ENCODE data around the gene SAPCD2. TPM values are rescaled to one million over a fixed set of nuclear protein-coding genes. Genes with fewer than 3 reads are reported as not detected.

Gene SAPCD2
- total RNA-seq, 2 donors from 2014 or later, result 20.8 to 24.9 TPM

- Mint-ChIP-seq H3K4me1 (no peaks in the 10 kb centered on the region), H3K27ac (no peak overlapping the region), H3K4me3 (no peak overlapping the region), H3K36me3 (ENCODE audit: low read depth) (peaks cover 38% of the 10 kb centered on the region), H3K9me3 (no peaks in the 10 kb centered on the region), H3K27me3 (ENCODE audit: insufficient read depth) (no peaks in the 10 kb centered on the region)
- 90 to 92% methylated on average over 27 to 30 of the region's 30 CpGs for WGBS, 2 experiments (ENCODE audit: insufficient coverage in 1 of 2, insufficient read length in 1 of 2)
- Histone ChIP-seq H3K27ac (ENCODE audit: low read depth, low read length) (no peak overlapping the region), H3K4me1 (ENCODE audit: control insufficient read depth, insufficient read depth, low read length) (no peaks in the 10 kb centered on the region), H3K9me3 (ENCODE audit: control insufficient read depth, low read length) (no peaks in the 10 kb centered on the region), H3K9ac (ENCODE audit: extremely low read depth, low read length, poor library complexity, severe bottlenecking) (no peak overlapping the region), H3K27me3 (ENCODE audit: control insufficient read depth, insufficient read depth, low read length, poor library complexity, severe bottlenecking) (no peaks in the 10 kb centered on the region), H3K4me3 (ENCODE audit: low read length) (no peak overlapping the region), H3K36me3 (ENCODE audit: control insufficient read depth, insufficient read depth, low read length) (peaks cover 61% of the 10 kb centered on the region)
- TF ChIP-seq, protein P1, sequence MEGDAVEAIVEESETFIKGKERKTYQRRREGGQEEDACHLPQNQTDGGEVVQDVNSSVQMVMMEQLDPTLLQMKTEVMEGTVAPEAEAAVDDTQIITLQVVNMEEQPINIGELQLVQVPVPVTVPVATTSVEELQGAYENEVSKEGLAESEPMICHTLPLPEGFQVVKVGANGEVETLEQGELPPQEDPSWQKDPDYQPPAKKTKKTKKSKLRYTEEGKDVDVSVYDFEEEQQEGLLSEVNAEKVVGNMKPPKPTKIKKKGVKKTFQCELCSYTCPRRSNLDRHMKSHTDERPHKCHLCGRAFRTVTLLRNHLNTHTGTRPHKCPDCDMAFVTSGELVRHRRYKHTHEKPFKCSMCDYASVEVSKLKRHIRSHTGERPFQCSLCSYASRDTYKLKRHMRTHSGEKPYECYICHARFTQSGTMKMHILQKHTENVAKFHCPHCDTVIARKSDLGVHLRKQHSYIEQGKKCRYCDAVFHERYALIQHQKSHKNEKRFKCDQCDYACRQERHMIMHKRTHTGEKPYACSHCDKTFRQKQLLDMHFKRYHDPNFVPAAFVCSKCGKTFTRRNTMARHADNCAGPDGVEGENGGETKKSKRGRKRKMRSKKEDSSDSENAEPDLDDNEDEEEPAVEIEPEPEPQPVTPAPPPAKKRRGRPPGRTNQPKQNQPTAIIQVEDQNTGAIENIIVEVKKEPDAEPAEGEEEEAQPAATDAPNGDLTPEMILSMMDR (conservative IDR thresholded peaks at IDR 0.05), result no peak
- no peak for DNase-seq
Measured at GRCh38 chr9:137095664-137096517, 25.5 kb upstream of the SAPCD2 start.

GRCh38 chr9:137089232-137089947, 19.0 kb upstream of the SAPCD2 start:
- no peak overlapping the region for H3K4me3 Mint-ChIP-seq

DNA sequence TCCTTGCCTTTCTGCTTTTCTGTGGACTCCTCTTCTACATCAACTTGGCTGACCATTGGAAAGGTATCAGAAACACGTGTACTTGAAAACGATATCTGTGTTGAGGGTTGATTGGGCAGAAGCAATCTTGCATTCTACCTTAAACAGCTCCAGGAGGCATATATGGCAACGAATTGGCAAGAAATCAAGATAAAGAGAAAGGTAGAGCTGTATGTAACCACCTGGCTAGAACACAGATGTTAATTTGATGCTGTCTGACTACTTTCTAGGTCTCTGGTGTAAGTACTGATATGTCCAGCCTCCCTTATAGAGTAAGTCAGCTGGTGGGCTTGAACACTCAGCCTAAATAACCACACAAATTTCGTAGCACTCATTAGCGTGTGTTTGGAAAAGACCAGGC, 17.8 kb upstream of the SAPCD2 start:
- Histone ChIP-seq H3K9ac (ENCODE audit: extremely low read depth, low read length, poor library complexity, severe bottlenecking) (no peak overlapping the region), H3K9me3 (ENCODE audit: control insufficient read depth, low read length) (no peaks in the 10 kb centered on the region), H3K4me1 (ENCODE audit: control insufficient read depth, insufficient read depth, low read length) (no peaks in the 10 kb centered on the region), H3K36me3 (ENCODE audit: control insufficient read depth, insufficient read depth, low read length) (peaks cover 30% of the 10 kb centered on the region), H3K27me3 (ENCODE audit: control insufficient read depth, insufficient read depth, low read length, poor library complexity, severe bottlenecking) (no peaks in the 10 kb centered on the region), H3K27ac (ENCODE audit: low read depth, low read length) (no peak overlapping the region), H3K4me3 (ENCODE audit: low read length) (peak overlapping the region; percentile 95)
- H3K4me1 Mint-ChIP-seq, result peaks cover 10% of the 10 kb centered on the region
- TF ChIP-seq, protein P1 (conservative IDR thresholded peaks at IDR 0.05), result no peak
- H3K27me3 Mint-ChIP-seq (ENCODE audit: insufficient read depth), result peaks cover 6% of the 10 kb centered on the region
- H3K36me3 Mint-ChIP-seq (ENCODE audit: low read depth), result peaks cover 24% of the 10 kb centered on the region
- WGBS, 2 experiments (ENCODE audit: insufficient coverage in 1 of 2, insufficient read length in 1 of 2), result 91 to 94% methylated on average over 4 to 5 of the region's 5 CpGs
- no peaks in the 10 kb centered on the region for H3K9me3 Mint-ChIP-seq
- no peak for DNase-seq
- peak overlapping the region; percentile 75 for H3K4me3 Mint-ChIP-seq
- no peak overlapping the region for H3K27ac Mint-ChIP-seq

More at GRCh38 chr9:137089232-137089947, 19.0 kb upstream of the SAPCD2 start:
- H3K4me1 ChIP-seq (ENCODE audit: control insufficient read depth, insufficient read depth, low read length), result no peaks in the 10 kb centered on the region
- H3K9me3 Mint-ChIP-seq, result no peaks in the 10 kb centered on the region
- peaks cover 10% of the 10 kb centered on the region for H3K4me1 Mint-ChIP-seq
- TF ChIP-seq, protein P1 (conservative IDR thresholded peaks at IDR 0.05), result no peak
- no peak overlapping the region for H3K9ac ChIP-seq (ENCODE audit: extremely low read depth, low read length, poor library complexity, severe bottlenecking)
- H3K4me3 ChIP-seq (ENCODE audit: low read length), result no peak overlapping the region
- peaks cover 27% of the 10 kb centered on the region for H3K36me3 Mint-ChIP-seq (ENCODE audit: low read depth)
- WGBS, 2 experiments (ENCODE audit: insufficient coverage in 1 of 2, insufficient read length in 1 of 2), result 91 to 95% methylated on average over 9 to 11 of the region's 11 CpGs
- H3K36me3 ChIP-seq (ENCODE audit: control insufficient read depth, insufficient read depth, low read length), result peaks cover 36% of the 10 kb centered on the region
- H3K27me3 Mint-ChIP-seq (ENCODE audit: insufficient read depth), result peaks cover 6% of the 10 kb centered on the region
- H3K9me3 ChIP-seq (ENCODE audit: control insufficient read depth, low read length), result no peaks in the 10 kb centered on the region
- H3K27me3 ChIP-seq (ENCODE audit: control insufficient read depth, insufficient read depth, low read length, poor library complexity, severe bottlenecking), result no peaks in the 10 kb centered on the region
- DNase-seq, result no peak
- H3K27ac Mint-ChIP-seq, result no peak overlapping the region
- H3K27ac ChIP-seq (ENCODE audit: low read depth, low read length), result no peak overlapping the region

All from endodermal cell (in vitro differentiated cells).